GM21825 (cell line): ENCODE data around the gene RARS1.

ENCODE experiments used
- ATAC-seq: cut with Tn5 transposase; IDR thresholded peaks from one replicate; pipeline ENCODE4 v1.9.1; 2021; ENCODE audit warnings: mild to moderate bottlenecking, moderate library complexity; ENCODE audit not compliant: unreplicated experiment

RARS1 gene

GRCh38 chr5:168552146-168552545, 65.9 kb downstream of the RARS1 start:
- no peak for ATAC-seq

DNA sequence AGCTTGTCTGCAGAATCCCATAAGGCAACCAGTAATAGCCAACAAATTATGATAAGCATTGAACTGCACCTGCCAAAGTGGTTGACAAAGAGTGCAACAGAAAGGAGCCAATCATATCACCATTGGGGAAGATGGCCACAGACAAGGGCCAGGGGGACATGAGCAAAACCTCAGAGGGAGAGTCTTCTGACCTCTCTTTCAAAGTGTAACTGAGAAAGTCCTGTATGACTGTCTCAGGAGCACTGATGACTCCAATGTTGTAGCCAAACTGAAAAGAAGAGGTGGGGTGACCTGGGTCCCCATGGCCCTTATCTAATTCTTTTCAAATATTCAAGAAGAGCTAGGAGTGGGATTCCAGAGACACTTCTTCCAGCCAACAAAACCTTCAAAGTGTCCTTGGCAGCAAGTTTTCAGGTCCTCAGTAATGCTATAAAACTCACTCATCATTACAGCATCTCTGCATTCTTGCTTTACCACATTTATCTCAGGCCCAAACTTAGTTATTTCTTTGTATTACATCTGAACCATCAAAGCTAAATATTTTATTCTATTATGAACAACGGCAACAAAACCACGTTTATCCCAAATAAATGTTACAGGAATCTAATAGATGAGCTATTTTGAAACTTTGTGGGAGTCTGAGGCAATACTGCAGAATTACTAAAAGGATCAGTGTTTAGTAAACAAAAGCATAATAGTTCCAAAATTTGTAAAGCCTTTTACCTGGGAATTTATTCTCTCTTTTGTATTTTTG, 67.3 kb downstream of the RARS1 start:
- no peak for ATAC-seq

- no peak for ATAC-seq
These were observed 71.1 kb downstream of the RARS1 start for GRCh38 chr5:168557389-168557788.

- ATAC-seq: no peak
These were observed 76.0 kb downstream of the RARS1 start for GRCh38 chr5:168562279-168562678.

- ATAC-seq: no peak
These were observed 77.7 kb downstream of the RARS1 start for GRCh38 chr5:168563959-168564358.

- ATAC-seq: no peak
These were observed 82.5 kb downstream of the RARS1 start for GRCh38 chr5:168568738-168569137.
